Measurements from ENCODE around the gene GOLGA5.
A peak's percentile ranks its signal among the peaks of the same experiment; 100 is the strongest.

Gene GOLGA5

GRCh38 chr14:92885279-92886061, 91.4 kb downstream of the GOLGA5 start:
- H3K14ac ChIP-seq (ENCODE audit: low read length): no peak overlapping the region
- H3K36me3 ChIP-seq (replicated peaks in 1 of 2; ENCODE audit: control insufficient read depth in 2 of 2, insufficient read depth in 2 of 2, low read length in 2 of 2): no peaks in the 10 kb centered on the region
- no peak overlapping the region for H4K91ac ChIP-seq (ENCODE audit: low read depth, low read length, poor library complexity)
- WGBS, 2 donors (ENCODE audit: extremely low coverage in 2 of 2, insufficient read length in 2 of 2, insufficient replicate concordance in 1 of 2): no CpG with 5 or more reads among the region's 8 CpGs
- H3K27ac ChIP-seq (replicated peaks; ENCODE audit: low read length): no peak overlapping the region
- no peak overlapping the region for H2BK120ac ChIP-seq (ENCODE audit: low read depth, low read length)
- peaks cover 0 to 2% of the 10 kb centered on the region in 2 donors for H3K9me3 ChIP-seq (replicated peaks in 1 of 2; ENCODE audit: control insufficient read depth in 2 of 2, insufficient read depth in 1 of 2, low read depth in 1 of 2, low read length in 2 of 2)
- no peak overlapping the region for H3K4ac ChIP-seq (ENCODE audit: low read length)
- H2AFZ ChIP-seq (ENCODE audit: low read length): no peak overlapping the region
- H3K18ac ChIP-seq (ENCODE audit: low read length): no peak overlapping the region
- H3K79me1 ChIP-seq (ENCODE audit: low read depth, low read length): no peaks in the 10 kb centered on the region
- peak overlapping the region in 1 of 2 donors; percentile 41 for H3K4me3 ChIP-seq (ENCODE audit: low read length in 2 of 2)
- H3K23ac ChIP-seq (ENCODE audit: low read depth, low read length, poor library complexity): no peak overlapping the region
- no peak for DNase-seq (ENCODE audit: low spot score)
- H3K4me1 ChIP-seq (ENCODE audit: control insufficient read depth in 2 of 2, insufficient read depth in 1 of 2, low read depth in 1 of 2, low read length in 2 of 2): peaks cover 0 to 2% of the 10 kb centered on the region in 2 donors
- no peak overlapping the region for H2BK5ac ChIP-seq (ENCODE audit: low read length)
- H4K8ac ChIP-seq (ENCODE audit: low read depth, low read length): no peak overlapping the region
- no peak overlapping the region for H2BK12ac ChIP-seq (ENCODE audit: low read length)
- no peak overlapping the region for H2AK5ac ChIP-seq (ENCODE audit: low read depth, low read length)
- no peak overlapping the region for H3K4me2 ChIP-seq (ENCODE audit: insufficient read depth, low read length, poor library complexity, severe bottlenecking)
- no peak overlapping the region for H3K9ac ChIP-seq (ENCODE audit: low read depth, low read length, poor library complexity)
- no peak overlapping the region for H2BK15ac ChIP-seq (ENCODE audit: low read length)
- no peaks in the 10 kb centered on the region for H3K27me3 ChIP-seq (ENCODE audit: control insufficient read depth in 3 of 3, insufficient read depth in 3 of 3, low read depth in 1 of 3, low read length in 3 of 3)

DNA sequence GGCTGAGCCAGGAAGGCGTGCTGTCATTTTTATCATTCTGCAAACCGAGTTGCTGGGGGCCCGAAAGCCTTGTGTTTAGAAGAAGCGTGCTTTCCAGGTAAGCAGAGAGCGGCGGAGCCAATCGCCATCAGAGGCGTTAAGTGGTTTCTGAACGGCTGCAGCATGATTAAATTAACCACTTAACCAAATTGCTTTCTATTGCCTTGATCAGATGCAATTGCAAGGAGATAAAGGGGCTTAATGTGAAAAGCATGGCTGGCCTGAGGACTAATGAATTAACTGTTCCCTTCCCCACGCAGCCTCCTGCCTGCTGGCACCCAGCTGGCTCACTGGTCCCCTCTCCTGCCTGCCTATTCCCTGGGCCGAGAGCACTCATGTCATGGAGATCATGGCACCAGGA, 92.2 kb downstream of the GOLGA5 start:
- Histone ChIP-seq H3K14ac (ENCODE audit: low read length) (no peak overlapping the region), H3K18ac (ENCODE audit: low read length) (no peak overlapping the region), H2AFZ (ENCODE audit: low read length) (no peak overlapping the region), H3K23ac (ENCODE audit: low read depth, low read length, poor library complexity) (no peak overlapping the region), H2BK12ac (ENCODE audit: low read length) (no peak overlapping the region), H3K79me1 (ENCODE audit: low read depth, low read length) (no peaks in the 10 kb centered on the region), H3K4me1 (ENCODE audit: control insufficient read depth in 2 of 2, insufficient read depth in 1 of 2, low read depth in 1 of 2, low read length in 2 of 2) (peaks cover 0 to 4% of the 10 kb centered on the region in 2 donors), H3K27me3 (ENCODE audit: control insufficient read depth in 3 of 3, insufficient read depth in 3 of 3, low read depth in 1 of 3, low read length in 3 of 3) (no peaks in the 10 kb centered on the region), H3K36me3 (replicated peaks in 1 of 2; ENCODE audit: control insufficient read depth in 2 of 2, insufficient read depth in 2 of 2, low read length in 2 of 2) (no peaks in the 10 kb centered on the region), H4K8ac (ENCODE audit: low read depth, low read length) (no peak overlapping the region), H2BK15ac (ENCODE audit: low read length) (no peak overlapping the region), H3K4me3 (ENCODE audit: low read length in 2 of 2) (no peak overlapping the region), H2BK120ac (ENCODE audit: low read depth, low read length) (no peak overlapping the region), H2BK5ac (ENCODE audit: low read length) (no peak overlapping the region), H2AK5ac (ENCODE audit: low read depth, low read length) (no peak overlapping the region), H4K91ac (ENCODE audit: low read depth, low read length, poor library complexity) (no peak overlapping the region), H3K4ac (ENCODE audit: low read length) (no peak overlapping the region), H3K27ac (replicated peaks; ENCODE audit: low read length) (no peak overlapping the region), H3K9ac (ENCODE audit: low read depth, low read length, poor library complexity) (no peak overlapping the region), H3K9me3 (replicated peaks in 1 of 2; ENCODE audit: control insufficient read depth in 2 of 2, insufficient read depth in 1 of 2, low read depth in 1 of 2, low read length in 2 of 2) (peaks cover 0 to 2% of the 10 kb centered on the region in 2 donors), H3K4me2 (ENCODE audit: insufficient read depth, low read length, poor library complexity, severe bottlenecking) (no peak overlapping the region)
- WGBS, 2 donors (ENCODE audit: extremely low coverage in 2 of 2, insufficient read length in 2 of 2, insufficient replicate concordance in 1 of 2): no CpG with 5 or more reads among the region's 11 CpGs
- no peak for DNase-seq (ENCODE audit: low spot score)

DNA sequence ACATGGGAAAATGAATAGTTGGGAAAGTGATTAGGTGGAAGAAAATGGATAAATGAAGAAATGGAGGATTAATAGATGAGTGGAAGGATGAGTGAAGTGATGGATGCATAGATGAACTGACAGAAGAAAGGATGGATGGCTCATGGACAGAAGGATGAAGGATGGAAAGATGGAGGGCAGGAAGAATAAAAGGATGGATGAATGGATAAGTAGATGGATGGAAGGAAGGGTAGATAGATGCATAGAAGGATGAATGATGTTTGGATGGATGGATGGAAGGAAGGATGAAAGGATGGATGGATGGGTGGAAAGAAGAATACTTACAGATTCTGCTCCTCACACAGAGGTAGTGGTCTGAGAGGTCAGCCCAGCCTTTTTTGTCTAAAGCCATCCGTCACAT, 93.1 kb downstream of the GOLGA5 start:
- no peak overlapping the region for H2BK120ac ChIP-seq (ENCODE audit: low read depth, low read length)
- no peaks in the 10 kb centered on the region for H3K36me3 ChIP-seq (replicated peaks in 1 of 2; ENCODE audit: control insufficient read depth in 2 of 2, insufficient read depth in 2 of 2, low read length in 2 of 2)
- no peak overlapping the region for H3K4me2 ChIP-seq (ENCODE audit: insufficient read depth, low read length, poor library complexity, severe bottlenecking)
- no peak overlapping the region for H2AK5ac ChIP-seq (ENCODE audit: low read depth, low read length)
- peaks cover 0 to 2% (median 0%) of the 10 kb centered on the region in 3 experiments for H3K27me3 ChIP-seq (ENCODE audit: control insufficient read depth in 3 of 3, insufficient read depth in 3 of 3, low read depth in 1 of 3, low read length in 3 of 3)
- no peak overlapping the region for H3K14ac ChIP-seq (ENCODE audit: low read length)
- no peak overlapping the region for H3K23ac ChIP-seq (ENCODE audit: low read depth, low read length, poor library complexity)
- no peak overlapping the region for H3K18ac ChIP-seq (ENCODE audit: low read length)
- no peak overlapping the region for H4K8ac ChIP-seq (ENCODE audit: low read depth, low read length)
- H3K27ac ChIP-seq (replicated peaks; ENCODE audit: low read length): no peak overlapping the region
- no CpG with 5 or more reads among the region's 1 CpG for WGBS, 2 donors (ENCODE audit: extremely low coverage in 2 of 2, insufficient read length in 2 of 2, insufficient replicate concordance in 1 of 2)
- H4K91ac ChIP-seq (ENCODE audit: low read depth, low read length, poor library complexity): no peak overlapping the region
- peaks cover 0 to 7% of the 10 kb centered on the region in 2 donors for H3K4me1 ChIP-seq (ENCODE audit: control insufficient read depth in 2 of 2, insufficient read depth in 1 of 2, low read depth in 1 of 2, low read length in 2 of 2)
- DNase-seq (ENCODE audit: low spot score): no peak
- no peak overlapping the region for H2BK5ac ChIP-seq (ENCODE audit: low read length)
- H2BK15ac ChIP-seq (ENCODE audit: low read length): no peak overlapping the region
- no peak overlapping the region for H3K4me3 ChIP-seq (ENCODE audit: low read length in 2 of 2)
- H3K79me1 ChIP-seq (ENCODE audit: low read depth, low read length): no peaks in the 10 kb centered on the region
- H2BK12ac ChIP-seq (ENCODE audit: low read length): no peak overlapping the region
- H3K4ac ChIP-seq (ENCODE audit: low read length): no peak overlapping the region
- H2AFZ ChIP-seq (ENCODE audit: low read length): no peak overlapping the region
- peaks cover 0 to 2% of the 10 kb centered on the region in 2 donors for H3K9me3 ChIP-seq (replicated peaks in 1 of 2; ENCODE audit: control insufficient read depth in 2 of 2, insufficient read depth in 1 of 2, low read depth in 1 of 2, low read length in 2 of 2)
- no peak overlapping the region for H3K9ac ChIP-seq (ENCODE audit: low read depth, low read length, poor library complexity)

DNA sequence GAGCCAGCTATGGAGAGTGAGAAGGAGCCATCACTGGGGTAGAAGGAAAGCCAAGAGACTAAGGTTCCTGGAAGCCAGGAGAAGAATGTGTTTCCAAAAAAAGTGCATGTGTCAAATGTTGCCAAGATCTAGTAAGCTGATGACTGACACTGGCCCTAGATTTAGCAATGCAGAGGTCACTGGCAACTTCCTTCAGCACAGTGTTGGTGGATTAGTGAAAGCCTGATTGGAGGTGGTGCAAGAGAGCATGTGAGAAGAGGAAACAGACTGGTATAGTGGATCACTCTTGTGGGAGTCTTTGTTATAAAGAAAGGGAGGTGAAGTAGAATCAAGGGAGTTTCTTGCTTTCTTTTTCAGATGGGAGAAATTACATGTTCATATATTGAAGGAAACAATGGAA, 94.8 kb downstream of the GOLGA5 start:
- Histone ChIP-seq H3K23ac (ENCODE audit: low read depth, low read length, poor library complexity) (no peak overlapping the region), H3K18ac (ENCODE audit: low read length) (no peak overlapping the region), H3K14ac (ENCODE audit: low read length) (no peak overlapping the region), H4K8ac (ENCODE audit: low read depth, low read length) (no peak overlapping the region), H2BK12ac (ENCODE audit: low read length) (no peak overlapping the region), H3K4me1 (ENCODE audit: control insufficient read depth in 2 of 2, insufficient read depth in 1 of 2, low read depth in 1 of 2, low read length in 2 of 2) (peaks cover 0 to 7% of the 10 kb centered on the region in 2 donors), H4K91ac (ENCODE audit: low read depth, low read length, poor library complexity) (no peak overlapping the region), H3K9me3 (replicated peaks in 1 of 2; ENCODE audit: control insufficient read depth in 2 of 2, insufficient read depth in 1 of 2, low read depth in 1 of 2, low read length in 2 of 2) (peaks cover 0 to 2% of the 10 kb centered on the region in 2 donors), H2BK120ac (ENCODE audit: low read depth, low read length) (no peak overlapping the region), H3K4me3 (ENCODE audit: low read length in 2 of 2) (no peak overlapping the region), H3K79me1 (ENCODE audit: low read depth, low read length) (no peaks in the 10 kb centered on the region), H3K27me3 (ENCODE audit: control insufficient read depth in 3 of 3, insufficient read depth in 3 of 3, low read depth in 1 of 3, low read length in 3 of 3) (peaks cover 0 to 3% (median 0%) of the 10 kb centered on the region in 3 experiments), H3K9ac (ENCODE audit: low read depth, low read length, poor library complexity) (no peak overlapping the region), H2AK5ac (ENCODE audit: low read depth, low read length) (no peak overlapping the region), H2BK5ac (ENCODE audit: low read length) (no peak overlapping the region), H3K36me3 (replicated peaks in 1 of 2; ENCODE audit: control insufficient read depth in 2 of 2, insufficient read depth in 2 of 2, low read length in 2 of 2) (no peaks in the 10 kb centered on the region), H2BK15ac (ENCODE audit: low read length) (no peak overlapping the region), H3K4ac (ENCODE audit: low read length) (no peak overlapping the region), H3K27ac (replicated peaks; ENCODE audit: low read length) (no peak overlapping the region), H3K4me2 (ENCODE audit: insufficient read depth, low read length, poor library complexity, severe bottlenecking) (no peak overlapping the region), H2AFZ (ENCODE audit: low read length) (no peak overlapping the region)
- DNase-seq (ENCODE audit: low spot score): no peak
